ENCODE measurements around the gene ZNF805. TPM values are rescaled to one million over a fixed set of nuclear protein-coding genes. Genes with fewer than 3 reads are reported as not detected.

ZNF805 gene
- total and polyA plus RNA-seq, 2 experiments from 2014 or later: 3.2 to 15.9 TPM

DNA sequence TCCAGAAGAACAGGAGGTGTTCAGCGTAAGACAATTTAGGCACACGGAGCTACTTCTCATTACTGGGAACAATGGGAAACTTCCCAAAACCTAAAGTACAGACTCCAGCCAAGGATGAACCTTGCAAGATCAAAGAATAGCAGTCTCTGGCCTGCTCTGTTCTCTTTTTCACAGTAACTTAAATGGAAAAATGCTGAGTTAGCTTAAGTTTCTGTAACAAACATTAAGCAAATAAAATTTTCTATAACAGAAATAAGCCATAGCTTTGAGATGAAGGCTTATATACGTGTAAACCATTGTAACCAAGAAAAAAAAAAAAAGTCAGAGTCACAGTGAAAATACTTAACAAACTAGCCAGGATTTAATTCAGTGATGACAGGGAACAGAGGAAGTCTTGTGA is 21.6 kb downstream of the ZNF805 start:
- no peak overlapping the region for H2AFZ ChIP-seq
- WGBS, 2 experiments (ENCODE audit: low coverage in 1 of 2, low lambda C conversion rate in 2 of 2, missing lambda C conversion rate in 2 of 2): 100% methylated on average over 3 of the region's 3 CpGs
- no peak overlapping the region for H3K27ac ChIP-seq
- no peak overlapping the region for H3K4me3 ChIP-seq
- H3K9me2 ChIP-seq (ENCODE audit: insufficient read depth): no peaks in the 10 kb centered on the region
- TF ChIP-seq EZH2 (IDR thresholded peaks at IDR 0.05; ENCODE audit: insufficient read depth, poor library complexity, severe bottlenecking) (no peak), EZH2phosphoT487 (IDR thresholded peaks at IDR 0.05; ENCODE audit: insufficient read depth, low read depth) (no peak)
- no peaks in the 10 kb centered on the region for H3K9me3 ChIP-seq (ENCODE audit: low read depth)
- H3K9ac ChIP-seq: no peak overlapping the region
- H3F3A ChIP-seq (ENCODE audit: insufficient read depth): 0 out of 2 replicates have a peak, but pooled peaks cover 7% of the 10 kb centered on the region
- no peak for DNase-seq
- in situ Hi-C loops (cut with MboI): no loop called here
- H3K36me3 ChIP-seq (ENCODE audit: low read depth): peaks cover 12% of the 10 kb centered on the region
- peaks cover 4% of the 10 kb centered on the region; the same call in 1 of the 2 replicates for H4K20me1 ChIP-seq (ENCODE audit: insufficient read depth)
- peaks cover 39% of the 10 kb centered on the region for H3K79me2 ChIP-seq (ENCODE audit: insufficient read depth)
- no peak overlapping the region for H3K4me2 ChIP-seq (ENCODE audit: unreplicated experiment)
- no peaks in the 10 kb centered on the region for H3K27me3 ChIP-seq (replicated peaks; ENCODE audit: insufficient read depth)
- H3K4me1 ChIP-seq (ENCODE audit: insufficient read depth): no peaks in the 10 kb centered on the region

- Histone ChIP-seq H3F3A (ENCODE audit: insufficient read depth) (0 out of 2 replicates have a peak, but pooled peaks cover 7% of the 10 kb centered on the region), H3K27me3 (replicated peaks; ENCODE audit: insufficient read depth) (no peaks in the 10 kb centered on the region), H3K9me2 (ENCODE audit: insufficient read depth) (no peaks in the 10 kb centered on the region), H3K4me2 (ENCODE audit: unreplicated experiment) (no peak overlapping the region), H3K9me3 (ENCODE audit: low read depth) (no peaks in the 10 kb centered on the region), H3K4me1 (ENCODE audit: insufficient read depth) (no peaks in the 10 kb centered on the region), H2AFZ (no peak overlapping the region), H3K27ac (no peak overlapping the region), H3K79me2 (ENCODE audit: insufficient read depth) (peaks cover 27% of the 10 kb centered on the region), H3K9ac (no peak overlapping the region), H3K36me3 (ENCODE audit: low read depth) (peaks cover 11% of the 10 kb centered on the region; the same call in 1 of the 2 replicates), H3K4me3 (no peak overlapping the region), H4K20me1 (ENCODE audit: insufficient read depth) (peaks cover 4% of the 10 kb centered on the region; the same call in 1 of the 2 replicates)
- 100% methylated on average over 1 of the region's 1 CpG for WGBS, 2 experiments (ENCODE audit: low coverage in 1 of 2, low lambda C conversion rate in 2 of 2, missing lambda C conversion rate in 2 of 2)
- in situ Hi-C loops (cut with MboI): no loop called here
- TF ChIP-seq EZH2 (IDR thresholded peaks at IDR 0.05; ENCODE audit: insufficient read depth, poor library complexity, severe bottlenecking) (no peak), EZH2phosphoT487 (IDR thresholded peaks at IDR 0.05; ENCODE audit: insufficient read depth, low read depth) (no peak)
- DNase-seq: no peak
These were observed 22.9 kb downstream of the ZNF805 start for GRCh38 chr19:57263244-57263741.

- Histone ChIP-seq H3K9me2 (ENCODE audit: insufficient read depth) (no peaks in the 10 kb centered on the region), H3K4me3 (no peak overlapping the region), H3K36me3 (ENCODE audit: low read depth) (no peaks in the 10 kb centered on the region), H2AFZ (no peak overlapping the region), H3K4me2 (ENCODE audit: unreplicated experiment) (no peak overlapping the region), H3K27ac (no peak overlapping the region), H4K20me1 (ENCODE audit: insufficient read depth) (no peaks in the 10 kb centered on the region), H3K4me1 (ENCODE audit: insufficient read depth) (peaks cover 12% of the 10 kb centered on the region), H3K9ac (no peak overlapping the region), H3K9me3 (ENCODE audit: low read depth) (no peaks in the 10 kb centered on the region), H3F3A (ENCODE audit: insufficient read depth) (peaks cover 14% of the 10 kb centered on the region; the same call in 1 of the 2 replicates), H3K27me3 (replicated peaks; ENCODE audit: insufficient read depth) (no peaks in the 10 kb centered on the region), H3K79me2 (ENCODE audit: insufficient read depth) (no peaks in the 10 kb centered on the region)
- TF ChIP-seq EZH2phosphoT487 (IDR thresholded peaks at IDR 0.05; ENCODE audit: insufficient read depth, low read depth) (no peak), EZH2 (IDR thresholded peaks at IDR 0.05; ENCODE audit: insufficient read depth, poor library complexity, severe bottlenecking) (no peak)
- in situ Hi-C loops (cut with MboI): no loop called here
- DNase-seq: no peak
- WGBS, 2 experiments (ENCODE audit: low coverage in 1 of 2, low lambda C conversion rate in 2 of 2, missing lambda C conversion rate in 2 of 2): 81 to 82% methylated on average over 3 of the region's 3 CpGs
These were observed 26.9 kb downstream of the ZNF805 start for GRCh38 chr19:57267291-57267690.

DNA sequence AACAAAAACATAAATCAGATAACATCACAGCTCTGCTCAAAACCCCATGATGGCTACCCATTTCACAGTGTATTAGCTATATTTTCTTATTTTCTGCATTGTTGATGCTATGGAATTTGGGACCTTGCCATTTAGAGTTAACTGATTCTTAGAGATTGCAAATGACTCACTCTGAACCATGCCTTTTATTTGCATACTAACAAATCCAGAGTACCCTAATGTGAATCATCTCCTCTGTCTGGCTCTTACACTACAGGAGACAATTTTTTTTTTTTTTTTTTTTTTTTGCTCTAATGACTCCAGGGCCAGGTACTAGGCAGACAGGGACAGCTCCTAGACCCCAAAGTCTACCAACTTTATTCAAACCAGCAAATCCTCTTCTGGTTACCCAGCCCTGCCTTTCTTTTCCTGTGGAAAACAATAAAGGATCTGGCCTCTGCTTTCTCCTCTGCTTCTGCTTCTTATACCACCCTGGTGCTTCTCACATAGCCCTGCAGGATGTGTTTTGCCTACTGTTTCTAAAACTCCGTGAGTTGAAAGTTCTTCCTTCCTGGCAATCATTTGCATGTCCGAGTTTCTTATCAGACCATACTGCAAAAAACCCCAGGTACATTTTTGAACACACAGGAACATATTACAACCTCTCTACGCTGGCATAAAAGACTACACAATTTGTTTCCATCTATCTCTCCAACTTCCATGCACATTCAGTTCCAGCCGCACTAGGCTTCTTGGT is 29.3 kb downstream of the ZNF805 start:
- no peak overlapping the region for H3K4me2 ChIP-seq (ENCODE audit: unreplicated experiment)
- no peaks in the 10 kb centered on the region for H4K20me1 ChIP-seq (ENCODE audit: insufficient read depth)
- peak; percentile 93 for DNase-seq
- no peaks in the 10 kb centered on the region for H3K36me3 ChIP-seq (ENCODE audit: low read depth)
- no peaks in the 10 kb centered on the region for H3K9me3 ChIP-seq (ENCODE audit: low read depth)
- no peak overlapping the region for H3K4me3 ChIP-seq
- WGBS, 2 experiments (ENCODE audit: low coverage in 1 of 2, low lambda C conversion rate in 2 of 2, missing lambda C conversion rate in 2 of 2): 74 to 83% methylated on average over 4 of the region's 4 CpGs
- 0 out of 2 replicates have a peak overlapping the region, but pooled peaks have one; percentile 5 for H3K9ac ChIP-seq
- H2AFZ ChIP-seq: no peak overlapping the region
- H3K9me2 ChIP-seq (ENCODE audit: insufficient read depth): no peaks in the 10 kb centered on the region
- in situ Hi-C loops (cut with MboI): no loop called here
- no peaks in the 10 kb centered on the region for H3K79me2 ChIP-seq (ENCODE audit: insufficient read depth)
- TF ChIP-seq EZH2phosphoT487 (IDR thresholded peaks at IDR 0.05; ENCODE audit: insufficient read depth, low read depth) (no peak), EZH2 (IDR thresholded peaks at IDR 0.05; ENCODE audit: insufficient read depth, poor library complexity, severe bottlenecking) (no peak)
- H3K4me1 ChIP-seq (ENCODE audit: insufficient read depth): peaks cover 12% of the 10 kb centered on the region
- no peak overlapping the region for H3K27ac ChIP-seq
- H3K27me3 ChIP-seq (replicated peaks; ENCODE audit: insufficient read depth): no peaks in the 10 kb centered on the region
- H3F3A ChIP-seq (ENCODE audit: insufficient read depth): peaks cover 14% of the 10 kb centered on the region; the same call in 1 of the 2 replicates

Measured in GM23248 (cell line).